ENCODE results near the gene CDH4. TPM values are rescaled to one million over a fixed set of nuclear protein-coding genes. Genes with fewer than 3 reads are reported as not detected.

The CDH4 gene
- total and polyA plus RNA-seq, 2 of the 8 experiments (the other 6 are each of a cell fraction or from before 2014, with no cell fraction given): 4.3 to 7.9 TPM

- TF ChIP-seq CHD7 (IDR thresholded peaks at IDR 0.05; ENCODE audit: insufficient replicate concordance, low read length) (no peak), SP4 (IDR thresholded peaks at IDR 0.05; ENCODE audit: low read length) (no peak), KDM5A (IDR thresholded peaks at IDR 0.05; ENCODE audit: low read length) (no peak), RXRA (IDR thresholded peaks at IDR 0.05; ENCODE audit: insufficient read depth, low read depth, low read length) (no peak), CTBP2 (IDR thresholded peaks at IDR 0.05; ENCODE audit: borderline replicate concordance, insufficient read depth, insufficient read length, low read length) (no peak), SP2 (IDR thresholded peaks at IDR 0.05; ENCODE audit: low read length) (no peak)
Observed at GRCh38 chr20:61873651-61874420, 621.8 kb downstream of the CDH4 start (continued).

Measured in H1 (cell line).